Kidney tubule cell (primary cell): Measurements from ENCODE around the gene LRRC43.
"Not testable (repeated sequence)": the region's sequence is repeated elsewhere in the genome, so short reads cannot be mapped to it uniquely, and the experiment has no call there.

ENCODE experiments used
- DNase-seq: peaks from one replicate; pipeline ENCODE4 v3.0.0-alpha.2; 2018; ENCODE audit warnings: low spot score

Gene LRRC43

GRCh38 chr12:122192441-122192840 lies 9.5 kb downstream of the LRRC43 start:
- no peak for DNase-seq

GRCh38 chr12:122194804-122195203 lies 11.9 kb downstream of the LRRC43 start:
- DNase-seq = no peak

GRCh38 chr12:122195405-122195804 lies 12.5 kb downstream of the LRRC43 start:
- DNase-seq = no peak

- no peak for DNase-seq
Measured at GRCh38 chr12:122197612-122197966, 14.7 kb downstream of the LRRC43 start.

- no peak for DNase-seq
Measured at GRCh38 chr12:122199484-122200355, 16.8 kb downstream of the LRRC43 start.

GRCh38 chr12:122200541-122201175 lies 17.7 kb downstream of the LRRC43 start:
- DNase-seq = no peak

GRCh38 chr12:122201381-122201780 lies 18.5 kb downstream of the LRRC43 start:
- no peak for DNase-seq

- no peak for DNase-seq
Measured at GRCh38 chr12:122202017-122202416, 19.1 kb downstream of the LRRC43 start.

- DNase-seq = not testable (repeated sequence)
Measured at GRCh38 chr12:122202811-122203210, 19.9 kb downstream of the LRRC43 start.

- DNase-seq = peak; percentile 76
Measured at GRCh38 chr12:122203301-122204166, 20.6 kb downstream of the LRRC43 start, which contains the start of gene B3GNT4. TSS of gene B3GNT4 (plus strand) at chr12:122203709. CDS start at chr12:122204619, 910 bp downstream.

- no peak for DNase-seq
Measured at GRCh38 chr12:122204167-122205052, 21.5 kb downstream of the LRRC43 start.

GRCh38 chr12:122205053-122205925 lies 22.4 kb downstream of the LRRC43 start:
- DNase-seq = no peak

GRCh38 chr12:122206111-122206881 lies 23.4 kb downstream of the LRRC43 start:
- no peak for DNase-seq

GRCh38 chr12:122206976-122207375 lies 24.1 kb downstream of the LRRC43 start:
- no peak for DNase-seq

- no peak for DNase-seq
Measured at GRCh38 chr12:122207391-122207790, 24.5 kb downstream of the LRRC43 start.

GRCh38 chr12:122208073-122208820 lies 25.3 kb downstream of the LRRC43 start:
- no peak for DNase-seq

GRCh38 chr12:122215771-122216170 lies 32.8 kb downstream of the LRRC43 start:
- DNase-seq = peak; percentile 61

- DNase-seq = no peak
Measured at GRCh38 chr12:122216445-122216844, 33.5 kb downstream of the LRRC43 start.
